ENCODE measurements around the gene NUTM1.

Gene NUTM1, protein sequence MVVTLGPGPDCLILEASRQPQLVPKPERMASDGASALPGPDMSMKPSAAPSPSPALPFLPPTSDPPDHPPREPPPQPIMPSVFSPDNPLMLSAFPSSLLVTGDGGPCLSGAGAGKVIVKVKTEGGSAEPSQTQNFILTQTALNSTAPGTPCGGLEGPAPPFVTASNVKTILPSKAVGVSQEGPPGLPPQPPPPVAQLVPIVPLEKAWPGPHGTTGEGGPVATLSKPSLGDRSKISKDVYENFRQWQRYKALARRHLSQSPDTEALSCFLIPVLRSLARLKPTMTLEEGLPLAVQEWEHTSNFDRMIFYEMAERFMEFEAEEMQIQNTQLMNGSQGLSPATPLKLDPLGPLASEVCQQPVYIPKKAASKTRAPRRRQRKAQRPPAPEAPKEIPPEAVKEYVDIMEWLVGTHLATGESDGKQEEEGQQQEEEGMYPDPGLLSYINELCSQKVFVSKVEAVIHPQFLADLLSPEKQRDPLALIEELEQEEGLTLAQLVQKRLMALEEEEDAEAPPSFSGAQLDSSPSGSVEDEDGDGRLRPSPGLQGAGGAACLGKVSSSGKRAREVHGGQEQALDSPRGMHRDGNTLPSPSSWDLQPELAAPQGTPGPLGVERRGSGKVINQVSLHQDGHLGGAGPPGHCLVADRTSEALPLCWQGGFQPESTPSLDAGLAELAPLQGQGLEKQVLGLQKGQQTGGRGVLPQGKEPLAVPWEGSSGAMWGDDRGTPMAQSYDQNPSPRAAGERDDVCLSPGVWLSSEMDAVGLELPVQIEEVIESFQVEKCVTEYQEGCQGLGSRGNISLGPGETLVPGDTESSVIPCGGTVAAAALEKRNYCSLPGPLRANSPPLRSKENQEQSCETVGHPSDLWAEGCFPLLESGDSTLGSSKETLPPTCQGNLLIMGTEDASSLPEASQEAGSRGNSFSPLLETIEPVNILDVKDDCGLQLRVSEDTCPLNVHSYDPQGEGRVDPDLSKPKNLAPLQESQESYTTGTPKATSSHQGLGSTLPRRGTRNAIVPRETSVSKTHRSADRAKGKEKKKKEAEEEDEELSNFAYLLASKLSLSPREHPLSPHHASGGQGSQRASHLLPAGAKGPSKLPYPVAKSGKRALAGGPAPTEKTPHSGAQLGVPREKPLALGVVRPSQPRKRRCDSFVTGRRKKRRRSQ

DNA sequence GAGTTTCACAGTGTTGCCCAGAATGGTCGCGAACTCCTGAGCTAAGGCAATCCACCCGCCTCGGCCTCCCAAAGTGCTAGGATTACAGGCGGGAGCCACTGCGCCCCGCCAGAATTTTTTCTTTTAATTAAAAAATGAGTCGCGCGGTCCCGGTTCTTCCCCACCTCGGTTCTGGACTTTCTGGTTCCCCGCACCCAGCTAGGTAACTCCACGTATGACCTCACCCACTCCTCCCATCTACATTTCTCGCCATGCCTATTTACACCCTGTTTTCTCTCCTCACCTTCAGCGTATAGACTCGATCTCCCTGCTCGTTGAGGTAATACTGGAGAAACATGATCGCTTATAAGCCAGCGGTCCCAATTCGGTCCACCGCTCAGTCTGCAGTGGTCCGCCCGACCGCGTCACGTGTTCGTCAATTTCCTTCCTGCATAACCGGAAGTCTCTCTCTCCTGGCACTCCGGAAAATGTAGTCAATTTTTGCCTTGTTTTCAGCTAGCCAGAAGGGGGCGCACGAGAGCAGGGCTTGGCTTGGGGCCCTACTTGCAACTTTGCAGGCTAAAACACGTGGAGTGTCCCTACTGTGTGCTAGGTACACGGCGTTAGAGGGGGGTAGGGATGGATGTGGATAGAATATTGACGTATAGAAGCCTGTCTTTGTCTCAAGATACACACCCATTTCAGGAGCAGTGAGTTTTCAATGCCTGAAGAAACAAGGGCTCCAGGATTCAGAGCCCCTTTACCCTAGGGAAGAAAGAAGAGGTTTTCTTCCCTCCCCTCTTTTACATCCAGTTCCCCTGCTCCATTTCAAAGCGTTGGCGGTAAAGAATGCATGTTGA, at the start of gene NUTM1, which contains the start of gene NOP10:
TSS of gene NUTM1 (plus strand) at position 579 of the 839 bp plus-strand sequence. CDS start 382 bp downstream, outside the sequence.
TSS of gene NOP10 (minus strand) at position 400 of the 839 bp plus-strand sequence. CDS start at position 337, 63 bp downstream.
- DNase-seq, result peak; percentile 85

DNA sequence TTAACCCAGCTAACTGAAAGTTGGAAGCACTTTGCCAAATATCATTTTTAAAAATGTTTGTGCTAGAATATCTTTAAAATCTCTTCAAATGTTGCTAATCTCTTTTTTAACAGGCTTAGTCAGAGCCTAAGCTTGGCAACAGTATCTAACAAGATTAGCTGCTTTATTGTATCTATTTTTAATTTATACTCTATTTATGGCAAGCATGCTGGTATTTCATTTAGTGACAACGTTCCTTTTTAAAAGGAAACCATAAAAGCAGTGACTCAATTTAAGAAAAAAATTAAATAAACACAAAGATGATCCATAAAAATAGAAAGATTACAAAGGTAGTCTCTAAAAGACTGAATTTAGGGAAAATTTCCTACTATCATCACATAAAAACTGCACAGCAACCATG, 46.1 kb upstream of the NUTM1 start:
- no peak for DNase-seq

DNA sequence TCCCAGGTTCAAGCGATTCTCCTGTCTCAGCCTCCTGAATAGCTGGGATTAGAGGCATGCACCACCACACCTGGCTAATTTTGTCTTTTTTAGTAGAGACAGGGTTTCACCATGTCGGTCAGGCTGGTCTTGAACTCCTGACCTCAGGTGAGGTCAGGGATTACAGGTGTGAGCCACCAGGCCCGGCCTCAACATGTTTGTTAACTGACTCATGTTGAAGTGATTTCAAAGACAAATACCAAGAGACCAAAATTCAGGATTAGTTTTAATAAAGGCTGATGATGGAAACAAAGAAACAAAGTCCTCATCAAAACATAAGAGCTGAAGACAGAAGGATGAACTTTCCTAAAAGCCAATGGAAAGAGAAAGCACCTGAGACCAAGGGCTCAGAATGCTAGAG, 42.1 kb upstream of the NUTM1 start:
- no peak for DNase-seq

DNA sequence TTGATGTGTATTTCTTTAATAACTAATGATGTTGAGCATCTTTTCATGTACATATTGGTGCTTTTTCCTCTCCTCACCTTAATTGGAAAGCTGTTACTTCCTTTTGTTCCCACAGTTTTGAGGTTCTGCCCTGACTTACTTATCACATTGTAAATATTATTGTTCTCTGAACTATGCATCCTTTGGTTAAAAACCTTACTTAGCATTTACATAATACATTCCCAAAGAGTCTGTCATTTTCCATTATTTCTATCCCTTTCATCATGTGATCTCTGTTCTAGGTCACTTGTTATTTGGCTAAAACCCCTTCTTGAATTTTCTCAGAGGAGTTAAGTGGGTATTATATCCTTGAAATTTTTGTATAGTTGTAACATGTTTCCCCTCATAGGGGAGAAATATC, 38.5 kb upstream of the NUTM1 start:
- DNase-seq, result no peak

DNA sequence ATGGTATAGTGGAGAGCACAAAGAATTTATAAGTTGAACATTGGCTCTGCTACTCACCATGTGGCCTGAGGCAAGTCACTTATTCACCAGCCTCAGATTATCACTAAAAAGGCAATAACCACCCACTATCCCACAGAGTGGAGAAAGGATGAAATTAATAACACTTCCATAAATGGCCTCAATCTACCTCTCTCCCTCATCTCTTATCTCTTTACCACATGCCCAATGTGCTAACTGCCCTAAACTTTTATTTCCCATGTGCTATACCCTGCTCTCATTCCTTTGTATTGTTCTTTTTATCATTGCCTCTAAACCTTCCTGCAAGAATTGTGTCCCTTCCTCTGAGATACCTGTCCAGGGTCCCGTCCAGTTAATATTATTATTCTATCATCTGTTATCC, 31.6 kb upstream of the NUTM1 start:
- DNase-seq, result no peak

DNA sequence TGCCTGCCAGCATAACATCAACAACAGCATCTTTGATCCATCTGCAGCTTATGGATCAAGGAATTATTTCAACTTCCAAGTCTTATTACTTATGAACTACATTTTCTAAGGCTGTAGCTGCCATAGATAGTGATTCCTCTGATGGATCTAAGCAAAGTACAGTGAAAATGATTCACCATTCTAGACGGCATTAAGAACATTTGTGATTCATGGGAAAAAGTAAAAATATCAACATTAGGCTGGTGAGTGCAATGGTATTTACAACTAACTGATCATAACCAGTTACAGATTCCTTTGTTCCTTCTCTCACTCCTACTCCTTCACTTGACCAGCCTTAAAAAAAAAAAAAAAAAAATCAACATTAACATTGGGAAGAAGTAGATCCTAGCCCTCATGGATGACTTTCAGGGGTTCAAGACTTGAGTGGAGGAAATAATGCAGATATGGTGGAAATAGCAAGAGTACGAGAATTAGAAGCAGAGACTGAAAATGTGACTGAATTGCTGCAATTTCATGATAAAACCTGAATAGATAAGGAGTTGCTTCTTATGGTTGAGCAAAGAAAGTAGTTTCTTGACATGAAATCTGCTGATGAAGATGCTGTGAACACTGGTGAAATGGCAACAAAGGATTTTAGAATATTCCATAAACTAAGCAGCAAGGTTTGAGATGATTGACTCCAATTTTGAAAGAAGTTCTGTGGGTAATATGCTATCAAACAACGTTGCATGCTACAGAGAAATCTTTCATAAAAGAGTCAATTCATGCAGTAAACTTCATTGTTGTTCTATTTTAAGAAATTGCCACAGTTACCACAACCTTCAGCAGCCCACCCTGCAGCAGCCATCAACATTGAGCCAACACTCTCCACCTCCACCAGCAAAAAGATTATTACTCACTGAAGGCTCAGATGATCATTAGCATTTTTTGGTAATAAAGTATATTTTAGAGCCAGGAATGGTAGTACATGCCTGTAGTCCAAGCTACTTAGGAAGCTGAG, 28.3 kb upstream of the NUTM1 start:
- DNase-seq, result no peak

DNA sequence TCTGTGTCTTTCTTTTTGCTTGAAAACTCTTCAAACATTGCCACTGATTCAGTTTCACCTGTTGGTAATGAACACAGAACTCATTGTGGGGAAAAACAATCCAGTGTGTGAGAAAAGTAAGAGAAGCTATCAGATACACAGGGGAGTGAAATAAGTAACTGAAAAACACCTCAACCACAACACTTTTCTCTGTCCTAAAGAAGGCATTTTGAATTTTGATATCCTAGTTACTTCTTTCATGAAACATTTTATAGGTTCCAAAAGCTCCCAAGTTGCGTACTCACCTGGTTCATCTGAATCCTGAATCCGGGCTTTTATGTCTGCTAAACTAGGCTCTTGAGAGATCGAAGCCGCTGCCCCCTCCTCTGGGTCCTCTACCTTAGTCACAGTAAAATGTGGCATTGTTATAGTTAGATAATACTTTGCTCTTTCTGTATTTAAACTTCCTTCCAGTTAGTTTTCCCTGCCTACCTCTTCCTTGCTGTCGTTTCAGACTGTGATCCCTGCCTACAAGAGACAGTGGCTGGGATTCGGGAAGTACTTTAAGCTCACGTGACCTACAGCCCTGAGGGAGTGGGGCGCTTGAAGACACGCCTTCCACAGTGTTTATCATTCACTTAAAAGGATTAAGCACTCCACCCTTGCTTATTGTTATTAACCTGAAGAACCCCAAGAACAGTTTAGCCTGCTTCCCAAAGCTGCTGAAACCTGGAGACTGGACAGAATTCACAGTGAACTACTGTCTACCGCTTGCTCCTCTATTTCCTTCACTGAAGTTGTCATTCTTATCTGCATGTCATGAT, 24.6 kb upstream of the NUTM1 start:
- DNase-seq, result peak; percentile 31

DNA sequence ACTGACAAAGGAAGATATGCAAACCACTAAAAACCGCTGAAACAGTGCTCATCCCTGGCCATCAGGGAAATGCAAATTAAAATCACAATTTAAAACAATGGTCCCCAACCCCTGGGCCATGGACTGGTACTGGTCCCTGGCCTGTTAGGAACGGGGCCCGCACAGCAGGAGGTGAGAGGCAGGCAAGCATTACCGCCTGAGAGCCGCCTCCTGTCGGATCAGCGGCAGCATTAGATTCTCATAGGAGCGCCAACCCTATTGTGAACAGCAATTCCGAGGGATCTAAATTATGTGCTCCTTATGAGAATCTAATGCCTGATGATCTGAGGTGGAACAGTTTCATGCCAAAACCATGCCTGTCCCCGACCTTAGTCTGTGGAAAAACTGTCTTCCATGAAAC, 19.9 kb upstream of the NUTM1 start:
- no peak for DNase-seq

DNA sequence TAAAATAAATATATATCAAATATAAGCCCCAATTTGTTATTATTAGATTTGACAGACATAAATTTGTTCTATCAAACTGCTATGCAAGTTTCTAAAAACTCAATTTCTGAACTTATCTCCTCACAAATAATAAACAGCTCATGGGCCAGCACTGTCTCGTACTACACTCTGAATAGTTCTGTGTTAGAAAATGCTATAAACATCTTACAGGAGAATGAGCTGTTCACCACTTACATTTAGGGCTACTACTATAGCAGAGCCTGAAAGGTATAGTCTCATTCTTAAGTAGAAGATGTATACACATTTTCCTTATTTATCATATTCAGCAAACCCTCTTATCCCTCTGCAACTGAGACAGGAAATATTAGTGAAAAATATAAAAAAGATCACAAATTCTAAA, 18.2 kb upstream of the NUTM1 start:
- no peak for DNase-seq

DNA sequence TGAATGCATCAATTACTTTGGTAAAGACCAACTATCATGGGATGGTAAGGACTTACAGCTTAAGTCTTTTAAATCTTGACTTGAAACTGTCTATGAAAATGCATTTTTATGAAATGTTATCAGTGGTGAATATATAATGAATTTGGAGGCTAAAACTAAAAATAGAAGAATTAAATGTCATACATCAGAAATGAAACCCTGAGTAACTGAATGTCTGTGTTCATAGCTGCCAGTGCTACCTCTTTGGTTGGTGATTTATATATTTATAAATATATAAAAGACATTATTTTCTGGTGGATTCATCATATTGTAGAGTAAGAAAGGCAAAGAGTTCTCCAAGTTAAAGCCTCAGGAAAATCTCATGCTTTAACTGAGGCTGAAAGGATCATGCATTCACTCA, 17.7 kb upstream of the NUTM1 start:
- DNase-seq, result no peak

DNA sequence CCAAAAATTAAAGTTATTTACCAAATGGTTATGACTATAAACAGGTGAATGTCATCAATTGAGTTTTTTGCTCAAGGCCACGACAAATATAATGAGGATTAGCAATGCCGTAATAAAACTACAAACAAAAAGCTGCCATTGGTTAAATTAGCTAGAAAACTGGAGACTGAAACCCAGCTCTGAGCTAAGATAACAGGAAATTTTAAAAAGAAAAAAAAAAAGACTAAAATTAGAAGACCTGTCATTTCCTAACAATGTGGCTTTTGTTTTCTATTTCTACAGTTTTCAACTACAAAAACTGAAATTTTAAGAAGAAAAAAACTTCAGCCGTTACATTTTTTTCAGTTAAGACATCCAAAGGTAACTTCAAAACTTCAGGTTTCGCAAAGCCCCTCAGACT, 15.2 kb upstream of the NUTM1 start:
- no peak for DNase-seq

DNA sequence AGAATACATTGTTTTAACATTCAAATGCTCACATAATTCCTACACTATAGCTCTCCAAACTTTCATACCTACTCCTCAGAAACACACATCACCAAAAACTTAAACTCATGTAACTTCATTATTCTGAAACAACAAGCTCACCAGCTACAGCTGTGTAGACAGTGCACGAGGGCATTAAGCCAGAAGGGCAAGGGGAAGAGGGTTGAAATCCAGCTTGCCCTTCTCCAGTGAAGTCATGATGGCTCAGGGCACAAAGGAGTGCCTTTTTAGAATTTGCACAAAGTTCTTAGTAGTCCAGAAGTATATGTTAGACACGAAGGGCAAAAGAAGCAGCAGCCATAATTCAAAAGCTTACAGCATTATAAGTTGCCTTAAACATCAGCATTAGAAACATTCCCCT, 14.1 kb upstream of the NUTM1 start:
- no peak for DNase-seq

DNA sequence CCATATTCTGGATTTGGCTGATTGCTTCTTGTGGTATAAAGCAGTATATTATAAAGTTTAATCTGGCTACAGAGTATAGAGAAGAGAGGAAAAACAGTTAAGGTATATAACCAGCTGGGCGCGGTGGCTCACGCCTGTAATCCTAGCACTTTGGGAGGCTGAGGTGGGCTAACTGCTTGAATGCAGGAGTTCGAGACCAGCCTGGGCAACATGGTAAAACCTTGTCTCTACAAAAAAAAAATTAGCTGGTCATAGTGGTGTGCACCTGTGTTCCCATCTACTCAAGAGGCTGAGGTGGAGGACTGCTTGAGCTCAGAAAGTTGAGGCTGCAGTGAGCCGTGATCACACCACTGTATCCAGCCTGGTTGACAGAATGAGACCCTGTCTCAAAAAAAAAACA, 12.8 kb upstream of the NUTM1 start:
- no peak for DNase-seq

DNA sequence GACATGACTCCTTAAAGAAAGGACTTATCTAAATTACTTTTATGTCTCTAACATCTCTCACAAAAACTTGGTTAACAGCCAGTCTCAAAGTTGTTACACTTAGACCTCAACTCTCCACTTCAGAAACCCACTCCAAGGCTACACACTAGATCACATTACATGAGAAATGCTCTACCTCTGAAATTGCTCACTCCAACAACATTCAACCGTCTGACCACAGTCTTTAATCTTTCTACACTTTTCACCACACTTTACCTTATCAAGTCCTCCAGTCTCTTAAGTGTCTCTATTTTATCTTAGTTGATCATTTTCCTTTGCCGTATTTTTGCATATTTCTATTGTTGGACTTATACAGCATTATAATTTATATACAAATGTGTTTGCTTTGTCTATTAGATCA, 11.3 kb upstream of the NUTM1 start:
- no peak for DNase-seq

DNA sequence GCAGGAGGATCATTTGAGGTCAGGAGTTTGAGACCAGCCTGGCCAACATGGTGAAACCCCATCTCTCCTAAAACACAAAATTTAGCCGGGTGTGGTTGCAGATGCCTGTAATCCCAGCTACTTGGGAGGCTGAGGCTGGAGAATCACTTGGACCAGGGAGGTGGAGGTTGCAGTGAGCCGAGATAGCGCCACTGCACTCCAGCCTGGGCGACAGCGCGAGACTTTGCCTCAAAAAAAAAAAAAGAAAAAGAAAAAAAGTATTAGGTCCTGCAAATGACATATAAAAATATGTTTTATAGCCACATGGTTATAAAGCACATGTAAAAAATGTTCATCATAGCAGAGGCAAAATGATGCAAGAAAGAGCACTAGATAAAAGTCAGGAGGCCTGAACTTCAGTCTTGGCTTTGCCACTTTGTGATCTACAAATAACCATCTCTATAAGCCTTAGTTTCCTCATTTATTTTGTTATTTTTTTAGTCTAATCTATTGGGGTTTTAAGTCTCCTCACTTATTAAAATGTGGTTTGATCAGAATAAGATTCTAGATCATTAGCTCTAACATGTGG, 10.5 kb upstream of the NUTM1 start:
- DNase-seq, result no peak

DNA sequence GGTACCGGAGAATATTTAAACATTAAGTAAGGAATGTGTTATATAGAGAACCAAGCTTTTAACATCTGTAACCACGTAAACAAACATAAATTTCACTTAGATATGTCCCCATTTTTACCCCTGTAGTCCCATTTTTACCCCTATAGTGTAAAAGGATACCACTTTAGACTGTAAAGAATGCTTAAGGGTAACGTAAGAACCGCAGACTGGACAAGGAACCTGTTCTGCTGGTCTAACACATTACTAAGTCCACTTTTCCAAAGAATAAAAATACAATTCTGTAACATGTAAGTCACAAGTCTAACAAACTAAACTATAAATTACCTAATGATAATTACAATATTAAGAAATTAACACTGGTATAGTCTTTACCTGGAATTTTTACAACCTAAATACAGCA, 8.4 kb upstream of the NUTM1 start:
- no peak for DNase-seq

DNA sequence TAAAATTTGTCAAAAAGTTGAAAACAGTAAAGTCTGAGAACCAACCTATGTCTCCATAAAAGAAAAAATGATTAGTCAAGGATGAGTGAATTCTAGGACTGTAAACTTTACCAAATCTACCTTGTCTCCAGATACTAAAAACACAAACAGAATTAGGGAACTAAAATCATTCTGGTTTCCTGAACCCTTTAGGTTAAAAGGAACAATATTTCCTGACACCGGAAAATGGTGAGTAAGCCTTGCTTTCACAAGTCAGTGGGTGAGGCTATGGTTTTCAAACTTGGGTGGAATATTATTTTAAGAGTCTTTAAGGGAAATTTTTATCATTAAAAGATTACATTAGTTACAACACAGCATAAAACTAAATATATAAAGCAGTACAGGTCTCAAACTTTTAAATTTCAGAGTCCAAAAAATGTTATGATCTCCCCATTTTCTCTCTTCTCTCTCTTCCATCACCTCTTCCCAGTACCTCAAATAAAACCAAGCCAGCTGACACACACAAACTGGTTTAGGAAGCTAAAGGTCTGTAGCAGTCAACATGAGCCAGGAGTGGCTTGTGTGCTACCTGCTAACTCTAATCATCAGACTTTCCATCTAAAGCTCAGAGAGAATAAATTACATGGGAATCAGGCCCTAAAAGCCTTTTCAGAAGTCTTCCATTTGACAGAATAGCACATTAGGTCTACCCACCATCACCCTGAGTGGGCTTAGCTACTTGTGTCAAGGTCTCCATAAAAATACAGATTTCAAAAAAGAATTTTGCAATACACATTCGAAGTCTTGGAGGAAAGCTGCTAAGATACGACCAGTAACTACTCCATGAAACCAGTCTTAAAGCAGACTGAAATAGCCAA, 7.7 kb upstream of the NUTM1 start:
- no peak for DNase-seq

DNA sequence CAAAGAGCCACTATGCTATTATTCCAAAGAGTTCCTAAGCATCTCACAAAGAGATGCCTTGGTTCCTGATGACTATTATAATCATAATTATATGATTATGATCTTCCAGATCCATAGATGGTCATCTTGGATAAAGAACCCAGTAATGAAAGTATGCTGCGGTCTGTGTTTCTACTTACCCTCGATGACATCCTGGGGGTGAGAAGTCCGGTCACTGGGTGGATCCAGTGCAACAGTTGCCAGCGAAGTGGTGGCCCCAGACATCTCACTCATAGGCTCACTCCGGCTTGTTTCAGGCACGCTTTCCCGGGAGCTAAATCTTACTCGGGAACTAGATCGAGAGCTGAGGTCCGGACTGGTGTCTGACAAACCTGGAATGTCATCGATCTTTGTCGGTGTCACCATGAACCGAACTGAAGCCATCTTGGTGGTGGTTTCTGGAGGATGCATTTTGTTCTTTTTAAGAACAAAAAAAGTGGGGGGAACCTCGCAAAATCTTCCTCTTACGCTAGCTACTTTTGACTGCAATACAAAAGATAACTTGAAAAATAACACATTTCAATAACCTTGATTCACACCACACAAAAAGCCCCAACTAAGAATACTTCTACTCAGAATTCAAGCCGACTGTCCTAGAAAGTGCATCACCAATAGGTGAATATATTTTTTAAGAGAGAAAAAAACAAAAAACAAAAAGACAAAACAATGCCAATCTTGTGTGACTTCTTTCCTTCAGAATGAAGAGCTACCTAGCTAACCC, 6.7 kb upstream of the NUTM1 start:
- DNase-seq, result no peak
